GM23338 (cell line): ENCODE measurements around the gene CHD2.

Experiments
- CREB1 ChIP-seq: fragments of 250-450 bp; sonication (Bioruptor Pico); IDR thresholded peaks from 2 replicates; pipeline ENCODE4 v1.5.0; 2020; ENCODE audit warnings: low read depth, mild to moderate bottlenecking, moderate library complexity
- EZH2 ChIP-seq: fragments of 200-600 bp; sonication (generic); IDR thresholded peaks from one replicate; pipeline ENCODE4 v1.8.0; 2017; ENCODE audit warnings: antibody characterized with exemption, mild to moderate bottlenecking, low read depth; ENCODE audit not compliant: unreplicated experiment
- EZH2phosphoT487 ChIP-seq: fragments of 200-600 bp; sonication (generic); IDR thresholded peaks from one replicate; pipeline ENCODE4 v1.8.1; 2018; ENCODE audit warnings: antibody characterized with exemption; ENCODE audit not compliant: unreplicated experiment
- JUNB ChIP-seq: IDR thresholded peaks from one replicate; pipeline ENCODE4 v1.6.1; 2016; ENCODE audit warnings: antibody characterized with exemption; ENCODE audit not compliant: unreplicated experiment
- NANOG ChIP-seq: IDR thresholded peaks from 2 replicates; pipeline ENCODE4 v1.6.1; 2016; ENCODE audit warnings: antibody characterized with exemption, borderline replicate concordance
- POLR2AphosphoS5 ChIP-seq: IDR thresholded peaks from 2 replicates; pipeline ENCODE4 v1.6.1; 2016; ENCODE audit warnings: antibody characterized with exemption, low read depth
- ZNF114 ChIP-seq: fragments of 250-450 bp; sonication (Bioruptor Pico); IDR thresholded peaks from 2 replicates; pipeline ENCODE4 v1.5.0; 2020; ENCODE audit warnings: mild to moderate bottlenecking, moderate library complexity
- ZNF331 ChIP-seq: fragments of 250-450 bp; sonication (Bioruptor Pico); IDR thresholded peaks from 2 replicates; pipeline ENCODE4 v1.5.0; 2020; ENCODE audit warnings: low read depth, mild to moderate bottlenecking, moderate library complexity
- ZNF462 ChIP-seq: fragments of 250-450 bp; sonication (Bioruptor Pico); IDR thresholded peaks from 2 replicates; pipeline ENCODE4 v1.5.0; 2020; ENCODE audit warnings: mild to moderate bottlenecking, moderate library complexity
- TF ChIP-seq, protein P1 (sequence below), 2 experiments: fragments of 200-600 bp in 1 of 2; sonication (generic) in 1 of 2; conservative IDR thresholded peaks; 2 replicates each; pipeline versions ENCODE4 v1.5.1 to v1.6.1; 2016 to 2017; ENCODE audit warnings: antibody characterized with exemption in 2 of 2, low read depth in 2 of 2, mild to moderate bottlenecking in 2 of 2, moderate library complexity in 1 of 2
- TF ChIP-seq, protein P2 (sequence below): IDR thresholded peaks from one replicate; pipeline ENCODE4 v1.6.1; 2018; ENCODE audit warnings: antibody characterized with exemption; ENCODE audit not compliant: unreplicated experiment

DNA sequence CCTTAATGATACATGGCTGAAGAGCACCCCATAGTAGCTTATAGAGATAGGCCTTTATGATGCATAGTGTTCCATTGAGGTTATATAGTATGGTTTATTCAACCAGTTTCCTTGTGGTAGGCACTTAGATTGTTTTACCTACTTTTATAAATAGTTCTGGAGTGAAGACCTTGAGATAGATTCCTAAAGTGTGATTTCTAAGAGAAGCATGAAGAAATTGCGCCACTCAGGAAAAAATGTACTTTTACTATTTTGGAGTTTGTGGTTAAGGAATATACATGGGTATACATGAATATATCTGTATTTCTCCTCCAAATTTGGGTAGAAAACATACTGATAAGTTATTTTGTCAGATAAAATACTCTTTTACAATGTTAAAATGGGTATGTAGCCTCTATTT lies 70.5 kb downstream of the CHD2 start:
- TF ChIP-seq POLR2AphosphoS5 (no peak), EZH2 (no peak), EZH2phosphoT487 (no peak), CREB1 (no peak), JUNB (no peak), ZNF331 (CRISPR knock-in tag) (no peak), ZNF462 (no peak), NANOG (no peak), ZNF114 (CRISPR knock-in tag) (no peak)
- TF ChIP-seq, protein P1, sequence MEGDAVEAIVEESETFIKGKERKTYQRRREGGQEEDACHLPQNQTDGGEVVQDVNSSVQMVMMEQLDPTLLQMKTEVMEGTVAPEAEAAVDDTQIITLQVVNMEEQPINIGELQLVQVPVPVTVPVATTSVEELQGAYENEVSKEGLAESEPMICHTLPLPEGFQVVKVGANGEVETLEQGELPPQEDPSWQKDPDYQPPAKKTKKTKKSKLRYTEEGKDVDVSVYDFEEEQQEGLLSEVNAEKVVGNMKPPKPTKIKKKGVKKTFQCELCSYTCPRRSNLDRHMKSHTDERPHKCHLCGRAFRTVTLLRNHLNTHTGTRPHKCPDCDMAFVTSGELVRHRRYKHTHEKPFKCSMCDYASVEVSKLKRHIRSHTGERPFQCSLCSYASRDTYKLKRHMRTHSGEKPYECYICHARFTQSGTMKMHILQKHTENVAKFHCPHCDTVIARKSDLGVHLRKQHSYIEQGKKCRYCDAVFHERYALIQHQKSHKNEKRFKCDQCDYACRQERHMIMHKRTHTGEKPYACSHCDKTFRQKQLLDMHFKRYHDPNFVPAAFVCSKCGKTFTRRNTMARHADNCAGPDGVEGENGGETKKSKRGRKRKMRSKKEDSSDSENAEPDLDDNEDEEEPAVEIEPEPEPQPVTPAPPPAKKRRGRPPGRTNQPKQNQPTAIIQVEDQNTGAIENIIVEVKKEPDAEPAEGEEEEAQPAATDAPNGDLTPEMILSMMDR (conservative IDR thresholded peaks at IDR 0.05; ENCODE audit: low read depth in 2 of 2): no peak
- TF ChIP-seq, protein P2, sequence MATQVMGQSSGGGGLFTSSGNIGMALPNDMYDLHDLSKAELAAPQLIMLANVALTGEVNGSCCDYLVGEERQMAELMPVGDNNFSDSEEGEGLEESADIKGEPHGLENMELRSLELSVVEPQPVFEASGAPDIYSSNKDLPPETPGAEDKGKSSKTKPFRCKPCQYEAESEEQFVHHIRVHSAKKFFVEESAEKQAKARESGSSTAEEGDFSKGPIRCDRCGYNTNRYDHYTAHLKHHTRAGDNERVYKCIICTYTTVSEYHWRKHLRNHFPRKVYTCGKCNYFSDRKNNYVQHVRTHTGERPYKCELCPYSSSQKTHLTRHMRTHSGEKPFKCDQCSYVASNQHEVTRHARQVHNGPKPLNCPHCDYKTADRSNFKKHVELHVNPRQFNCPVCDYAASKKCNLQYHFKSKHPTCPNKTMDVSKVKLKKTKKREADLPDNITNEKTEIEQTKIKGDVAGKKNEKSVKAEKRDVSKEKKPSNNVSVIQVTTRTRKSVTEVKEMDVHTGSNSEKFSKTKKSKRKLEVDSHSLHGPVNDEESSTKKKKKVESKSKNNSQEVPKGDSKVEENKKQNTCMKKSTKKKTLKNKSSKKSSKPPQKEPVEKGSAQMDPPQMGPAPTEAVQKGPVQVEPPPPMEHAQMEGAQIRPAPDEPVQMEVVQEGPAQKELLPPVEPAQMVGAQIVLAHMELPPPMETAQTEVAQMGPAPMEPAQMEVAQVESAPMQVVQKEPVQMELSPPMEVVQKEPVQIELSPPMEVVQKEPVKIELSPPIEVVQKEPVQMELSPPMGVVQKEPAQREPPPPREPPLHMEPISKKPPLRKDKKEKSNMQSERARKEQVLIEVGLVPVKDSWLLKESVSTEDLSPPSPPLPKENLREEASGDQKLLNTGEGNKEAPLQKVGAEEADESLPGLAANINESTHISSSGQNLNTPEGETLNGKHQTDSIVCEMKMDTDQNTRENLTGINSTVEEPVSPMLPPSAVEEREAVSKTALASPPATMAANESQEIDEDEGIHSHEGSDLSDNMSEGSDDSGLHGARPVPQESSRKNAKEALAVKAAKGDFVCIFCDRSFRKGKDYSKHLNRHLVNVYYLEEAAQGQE: no peak
